AG10803 (cell line): ENCODE measurements around the gene ANKRD9.

ENCODE experiments used
- DNase-seq: peaks from one replicate; pipeline ENCODE4 v3.0.0; 2010; ENCODE audit warnings: low read depth
- H3K4me3 ChIP-seq: 2 replicates; pipeline ENCODE4 v1.5.1; 2011; ENCODE audit warnings: mild to moderate bottlenecking, low read length, control low read depth
- CTCF ChIP-seq: conservative IDR thresholded peaks from 2 replicates; pipeline ENCODE4 v1.5.1; 2011; ENCODE audit warnings: mild to moderate bottlenecking, low read length, control low read depth, inconsistent platforms

ANKRD9 gene

GRCh38 chr14:102511538-102511937, 2.0 kb upstream of the ANKRD9 start:
- TF ChIP-seq CTCF, result no peak
- no peak for DNase-seq
- H3K4me3 ChIP-seq, result no peak overlapping the region

GRCh38 chr14:102510616-102511520, 1.3 kb upstream of the ANKRD9 start:
- no peak for DNase-seq
- H3K4me3 ChIP-seq, result no peak overlapping the region; the same call in 1 of the 2 replicates
- TF ChIP-seq CTCF, result no peak

GRCh38 chr14:102508774-102509745, 516 bp downstream of the ANKRD9 start:
- DNase-seq, result peak; percentile 35
- no peak for TF ChIP-seq CTCF
- H3K4me3 ChIP-seq, result peak overlapping the region; percentile 62

GRCh38 chr14:102508410-102508773, 1.2 kb downstream of the ANKRD9 start:
- peak overlapping the region; percentile 62 for H3K4me3 ChIP-seq
- no peak for DNase-seq
- TF ChIP-seq CTCF, result no peak

- TF ChIP-seq CTCF, result 0 out of 2 replicates have a peak, but pooled peaks have one; percentile 2
- no peak for DNase-seq
- H3K4me3 ChIP-seq, result no peak overlapping the region
These were observed 1.7 kb downstream of the ANKRD9 start for GRCh38 chr14:102507857-102508312.

- DNase-seq, result no peak
- no peak overlapping the region for H3K4me3 ChIP-seq
- TF ChIP-seq CTCF, result no peak
These were observed 2.3 kb downstream of the ANKRD9 start for GRCh38 chr14:102507081-102507856.
